ENCODE data around the gene ADRM1.

DNA sequence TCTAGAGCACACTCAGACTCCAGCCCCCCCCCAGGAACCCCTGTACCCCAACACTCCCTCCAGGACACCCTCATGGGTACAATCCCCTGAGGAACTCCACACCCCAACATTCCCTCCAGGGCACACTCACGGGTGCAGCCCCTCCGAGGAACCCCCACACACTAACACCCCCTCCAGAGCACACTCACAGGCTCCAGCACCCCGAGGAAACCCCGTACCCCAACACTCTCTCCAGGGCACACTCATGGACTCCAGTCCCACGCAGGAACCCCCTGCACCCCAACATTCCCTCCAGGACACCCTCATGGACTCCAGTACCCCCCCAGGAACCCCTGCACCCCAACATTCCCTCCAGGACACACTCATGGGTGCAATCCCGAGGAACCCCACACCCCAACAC lies 32.7 kb downstream of the ADRM1 start:
- TF ChIP-seq ZNF274 (IDR thresholded peaks at IDR 0.05; ENCODE audit: low read depth, low read length) (no peak), SUZ12 (IDR thresholded peaks at IDR 0.05; ENCODE audit: extremely low read depth, insufficient read depth, insufficient read length) (no peak), YY1 (IDR thresholded peaks at IDR 0.05; ENCODE audit: insufficient read depth, insufficient read length) (no peak)
